ENCODE data around the gene CPSF2. TPM values are rescaled to one million over a fixed set of nuclear protein-coding genes. Genes with fewer than 3 reads are reported as not detected.

Gene CPSF2
- total and polyA plus RNA-seq, 10 of the 15 experiments (the other 5 are each of a cell fraction or from before 2014, with no cell fraction given) = 18.2 to 71.8 (median 47.0) TPM

DNA sequence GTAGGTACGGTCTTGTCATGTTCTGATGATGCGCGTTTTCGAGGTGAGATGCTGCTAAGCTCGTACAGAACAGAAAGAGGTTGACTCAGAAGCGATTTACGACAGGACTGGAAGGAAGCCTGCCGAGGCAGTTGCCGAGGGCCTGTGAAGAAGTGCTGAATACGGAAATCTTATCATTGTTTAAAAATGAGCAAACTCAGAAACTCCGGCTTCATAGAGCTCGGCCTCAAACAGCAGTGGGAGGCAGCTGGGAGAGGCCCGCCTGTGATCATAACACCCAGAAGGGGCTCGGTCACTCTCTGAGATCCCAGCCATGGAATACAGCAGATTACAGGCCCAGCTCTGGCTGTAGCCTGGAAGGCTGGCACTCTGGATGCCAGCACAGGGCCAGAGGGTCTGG is 87.4 kb downstream of the CPSF2 start:
- WGBS (ENCODE audit: insufficient coverage, insufficient replicate concordance, low lambda C conversion rate, missing lambda C conversion rate) = 59% methylated on average over 14 of the region's 14 CpGs
- Histone ChIP-seq H2AFZ (ENCODE audit: control insufficient read depth, low read depth, low read length) (no peak overlapping the region), H3K27ac (ENCODE audit: control insufficient read depth, insufficient read depth) (no peak overlapping the region), H3K27me3 (replicated peaks in 1 of 2; ENCODE audit: control insufficient read depth in 2 of 2, insufficient read depth in 2 of 2, low read length in 1 of 2) (no peaks in the 10 kb centered on the region), H3K9me3 (replicated peaks; ENCODE audit: control insufficient read depth, insufficient read depth, low read length) (no peaks in the 10 kb centered on the region; the same call in 2 of the 3 replicates), H3K4me2 (ENCODE audit: control insufficient read depth, insufficient read depth) (no peak overlapping the region), H3K36me3 (ENCODE audit: control insufficient read depth in 2 of 2, insufficient read depth in 2 of 2, low read length in 1 of 2) (no peaks in the 10 kb centered on the region), H3K79me2 (ENCODE audit: control insufficient read depth, insufficient read depth, low read length) (no peaks in the 10 kb centered on the region), H3K4me1 (ENCODE audit: control insufficient read depth, insufficient read depth, low read length) (no peaks in the 10 kb centered on the region), H4K20me1 (ENCODE audit: control insufficient read depth, insufficient read depth) (no peaks in the 10 kb centered on the region), H3K4me3 (no peak overlapping the region), H3K9ac (ENCODE audit: control insufficient read depth, insufficient read depth, low read length) (no peak overlapping the region)
- POLR2A ChIA-PET = no interaction called here
- ATAC-seq = no peak
- in situ Hi-C loops (cut with MboI) (no loop called here), intact Hi-C loops (cut with micrococcal nuclease; ENCODE audit: unreplicated experiment) (no loop called here)
- DNase-seq (ENCODE audit: low read depth, low spot score) = no peak
- no peak for FAIRE-seq
- RAD21 ChIA-PET (ENCODE audit: unreplicated experiment) = interaction anchor here (0.5 kb wide), 1 partner anchor 98 kb away, joined by 3 read pairs; no protein-coding TSS in a partner anchor
- CTCF ChIA-PET = interaction anchor here (1.0 kb wide), 1 partner anchor 14 kb away, joined by 3 read pairs; no protein-coding TSS in a partner anchor
- SMC1A ChIA-PET (ENCODE audit: uncharacterized antibody, unreplicated experiment) = no interaction called here
- BruUV-seq (replicated peaks) = no TSS peak
- TF ChIP-seq, protein P1, sequence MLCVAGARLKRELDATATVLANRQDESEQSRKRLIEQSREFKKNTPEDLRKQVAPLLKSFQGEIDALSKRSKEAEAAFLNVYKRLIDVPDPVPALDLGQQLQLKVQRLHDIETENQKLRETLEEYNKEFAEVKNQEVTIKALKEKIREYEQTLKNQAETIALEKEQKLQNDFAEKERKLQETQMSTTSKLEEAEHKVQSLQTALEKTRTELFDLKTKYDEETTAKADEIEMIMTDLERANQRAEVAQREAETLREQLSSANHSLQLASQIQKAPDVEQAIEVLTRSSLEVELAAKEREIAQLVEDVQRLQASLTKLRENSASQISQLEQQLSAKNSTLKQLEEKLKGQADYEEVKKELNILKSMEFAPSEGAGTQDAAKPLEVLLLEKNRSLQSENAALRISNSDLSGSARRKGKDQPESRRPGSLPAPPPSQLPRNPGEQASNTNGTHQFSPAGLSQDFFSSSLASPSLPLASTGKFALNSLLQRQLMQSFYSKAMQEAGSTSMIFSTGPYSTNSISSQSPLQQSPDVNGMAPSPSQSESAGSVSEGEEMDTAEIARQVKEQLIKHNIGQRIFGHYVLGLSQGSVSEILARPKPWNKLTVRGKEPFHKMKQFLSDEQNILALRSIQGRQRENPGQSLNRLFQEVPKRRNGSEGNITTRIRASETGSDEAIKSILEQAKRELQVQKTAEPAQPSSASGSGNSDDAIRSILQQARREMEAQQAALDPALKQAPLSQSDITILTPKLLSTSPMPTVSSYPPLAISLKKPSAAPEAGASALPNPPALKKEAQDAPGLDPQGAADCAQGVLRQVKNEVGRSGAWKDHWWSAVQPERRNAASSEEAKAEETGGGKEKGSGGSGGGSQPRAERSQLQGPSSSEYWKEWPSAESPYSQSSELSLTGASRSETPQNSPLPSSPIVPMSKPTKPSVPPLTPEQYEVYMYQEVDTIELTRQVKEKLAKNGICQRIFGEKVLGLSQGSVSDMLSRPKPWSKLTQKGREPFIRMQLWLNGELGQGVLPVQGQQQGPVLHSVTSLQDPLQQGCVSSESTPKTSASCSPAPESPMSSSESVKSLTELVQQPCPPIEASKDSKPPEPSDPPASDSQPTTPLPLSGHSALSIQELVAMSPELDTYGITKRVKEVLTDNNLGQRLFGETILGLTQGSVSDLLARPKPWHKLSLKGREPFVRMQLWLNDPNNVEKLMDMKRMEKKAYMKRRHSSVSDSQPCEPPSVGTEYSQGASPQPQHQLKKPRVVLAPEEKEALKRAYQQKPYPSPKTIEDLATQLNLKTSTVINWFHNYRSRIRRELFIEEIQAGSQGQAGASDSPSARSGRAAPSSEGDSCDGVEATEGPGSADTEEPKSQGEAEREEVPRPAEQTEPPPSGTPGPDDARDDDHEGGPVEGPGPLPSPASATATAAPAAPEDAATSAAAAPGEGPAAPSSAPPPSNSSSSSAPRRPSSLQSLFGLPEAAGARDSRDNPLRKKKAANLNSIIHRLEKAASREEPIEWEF (IDR thresholded peaks at IDR 0.05; ENCODE audit: insufficient replicate concordance, low read depth, low read length) = no peak
- no peak for TF ChIP-seq EZH2 (IDR thresholded peaks at IDR 0.05; ENCODE audit: borderline replicate concordance, control insufficient read depth, low read depth, low read length)
- TF ChIP-seq MTA2 (IDR thresholded peaks at IDR 0.05; ENCODE audit: low read depth) = no peak
- no peak for TF ChIP-seq IKZF1 (conservative IDR thresholded peaks at IDR 0.05)
- no peak for TF ChIP-seq CREM (IDR thresholded peaks at IDR 0.05; ENCODE audit: low read depth)
- TF ChIP-seq, protein P2, sequence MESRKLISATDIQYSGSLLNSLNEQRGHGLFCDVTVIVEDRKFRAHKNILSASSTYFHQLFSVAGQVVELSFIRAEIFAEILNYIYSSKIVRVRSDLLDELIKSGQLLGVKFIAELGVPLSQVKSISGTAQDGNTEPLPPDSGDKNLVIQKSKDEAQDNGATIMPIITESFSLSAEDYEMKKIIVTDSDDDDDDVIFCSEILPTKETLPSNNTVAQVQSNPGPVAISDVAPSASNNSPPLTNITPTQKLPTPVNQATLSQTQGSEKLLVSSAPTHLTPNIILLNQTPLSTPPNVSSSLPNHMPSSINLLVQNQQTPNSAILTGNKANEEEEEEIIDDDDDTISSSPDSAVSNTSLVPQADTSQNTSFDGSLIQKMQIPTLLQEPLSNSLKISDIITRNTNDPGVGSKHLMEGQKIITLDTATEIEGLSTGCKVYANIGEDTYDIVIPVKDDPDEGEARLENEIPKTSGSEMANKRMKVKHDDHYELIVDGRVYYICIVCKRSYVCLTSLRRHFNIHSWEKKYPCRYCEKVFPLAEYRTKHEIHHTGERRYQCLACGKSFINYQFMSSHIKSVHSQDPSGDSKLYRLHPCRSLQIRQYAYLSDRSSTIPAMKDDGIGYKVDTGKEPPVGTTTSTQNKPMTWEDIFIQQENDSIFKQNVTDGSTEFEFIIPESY (IDR thresholded peaks at IDR 0.05) = no peak
- TF ChIP-seq, protein P3, sequence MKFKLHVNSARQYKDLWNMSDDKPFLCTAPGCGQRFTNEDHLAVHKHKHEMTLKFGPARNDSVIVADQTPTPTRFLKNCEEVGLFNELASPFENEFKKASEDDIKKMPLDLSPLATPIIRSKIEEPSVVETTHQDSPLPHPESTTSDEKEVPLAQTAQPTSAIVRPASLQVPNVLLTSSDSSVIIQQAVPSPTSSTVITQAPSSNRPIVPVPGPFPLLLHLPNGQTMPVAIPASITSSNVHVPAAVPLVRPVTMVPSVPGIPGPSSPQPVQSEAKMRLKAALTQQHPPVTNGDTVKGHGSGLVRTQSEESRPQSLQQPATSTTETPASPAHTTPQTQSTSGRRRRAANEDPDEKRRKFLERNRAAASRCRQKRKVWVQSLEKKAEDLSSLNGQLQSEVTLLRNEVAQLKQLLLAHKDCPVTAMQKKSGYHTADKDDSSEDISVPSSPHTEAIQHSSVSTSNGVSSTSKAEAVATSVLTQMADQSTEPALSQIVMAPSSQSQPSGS (IDR thresholded peaks at IDR 0.05; ENCODE audit: low read length) = no peak
- TF ChIP-seq CBX5 (IDR thresholded peaks at IDR 0.05; ENCODE audit: low read depth) = no peak
- TF ChIP-seq, protein P4, sequence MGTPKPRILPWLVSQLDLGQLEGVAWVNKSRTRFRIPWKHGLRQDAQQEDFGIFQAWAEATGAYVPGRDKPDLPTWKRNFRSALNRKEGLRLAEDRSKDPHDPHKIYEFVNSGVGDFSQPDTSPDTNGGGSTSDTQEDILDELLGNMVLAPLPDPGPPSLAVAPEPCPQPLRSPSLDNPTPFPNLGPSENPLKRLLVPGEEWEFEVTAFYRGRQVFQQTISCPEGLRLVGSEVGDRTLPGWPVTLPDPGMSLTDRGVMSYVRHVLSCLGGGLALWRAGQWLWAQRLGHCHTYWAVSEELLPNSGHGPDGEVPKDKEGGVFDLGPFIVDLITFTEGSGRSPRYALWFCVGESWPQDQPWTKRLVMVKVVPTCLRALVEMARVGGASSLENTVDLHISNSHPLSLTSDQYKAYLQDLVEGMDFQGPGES (IDR thresholded peaks at IDR 0.05) = no peak
- TF ChIP-seq RAD21 (IDR thresholded peaks at IDR 0.05; ENCODE audit: insufficient read depth, low read depth, low read length) = no peak
- TF ChIP-seq KLF5 (IDR thresholded peaks at IDR 0.05; ENCODE audit: partially characterized antibody) = no peak
- no peak for TF ChIP-seq EP300 (IDR thresholded peaks at IDR 0.05; ENCODE audit: borderline replicate concordance in 1 of 2, control insufficient read depth in 1 of 2, low read depth in 2 of 2, low read length in 2 of 2)
- TF ChIP-seq BHLHE40 (IDR thresholded peaks at IDR 0.05; ENCODE audit: borderline replicate concordance in 1 of 2, low read depth in 2 of 2, low read length in 1 of 2) = no peak

Measured in GM12878 (cell line).